ENCODE data around the gene FAM169A. TPM values are rescaled to one million over a fixed set of nuclear protein-coding genes. Genes with fewer than 3 reads are reported as not detected.
"Not testable (repeated sequence)": the region's sequence is repeated elsewhere in the genome, so short reads cannot be mapped to it uniquely, and the experiment has no call there.

FAM169A gene
- total and polyA plus RNA-seq, 11 donors, result 0.88 to 10.1 (median 4.1) TPM

- Histone ChIP-seq H3K27me3 (peaks cover 0 to 5% (median 0%) of the 10 kb centered on the region in 9 donors), H3K4me3 (no peak overlapping the region), H3K27ac (no peak overlapping the region), H3K36me3 (no peaks in the 10 kb centered on the region), H3K4me1 (peaks cover 0 to 9% (median 0%) of the 10 kb centered on the region in 12 donors), H3K9me3 (peaks cover 0 to 10% (median 0%) of the 10 kb centered on the region in 12 donors)
- intact Hi-C loops (cut with DNase I), result no loop called here
- WGBS, 4 donors, result 58 to 80% (median 68%) methylated on average over 2 of the region's 2 CpGs
- TF ChIP-seq CTCF (IDR thresholded peaks at IDR 0.05) (no peak), POLR2A (IDR thresholded peaks at IDR 0.05) (no peak)
- DNase-seq (no peak), ATAC-seq (no peak)
Observed at GRCh38 chr5:74892921-74893320, 26.7 kb upstream of the FAM169A start.

- 94 to 97% (median 95%) methylated on average over 2 of the region's 2 CpGs for WGBS, 4 donors
- DNase-seq (no peak), ATAC-seq (no peak)
- no peaks in the 10 kb centered on the region for H3K4me1 ChIP-seq
- intact Hi-C loops (cut with DNase I), result no loop called here
- H3K27me3 ChIP-seq, result peaks cover 0 to 5% (median 0%) of the 10 kb centered on the region in 9 donors
- no peak overlapping the region for H3K4me3 ChIP-seq
- no peaks in the 10 kb centered on the region for H3K36me3 ChIP-seq
- no peak overlapping the region for H3K27ac ChIP-seq
- TF ChIP-seq CTCF (IDR thresholded peaks at IDR 0.05) (no peak), POLR2A (IDR thresholded peaks at IDR 0.05) (no peak)
- H3K9me3 ChIP-seq, result peaks cover 0 to 4% (median 0%) of the 10 kb centered on the region in 12 donors
Observed at GRCh38 chr5:74889523-74890105, 23.4 kb upstream of the FAM169A start.

GRCh38 chr5:74888117-74888516 lies 21.9 kb upstream of the FAM169A start:
- Histone ChIP-seq H3K9me3 (no peaks in the 10 kb centered on the region), H3K36me3 (no peaks in the 10 kb centered on the region), H3K27ac (no peak overlapping the region), H3K4me1 (no peaks in the 10 kb centered on the region), H3K27me3 (peaks cover 0 to 5% (median 0%) of the 10 kb centered on the region in 9 donors), H3K4me3 (no peak overlapping the region)
- 77 to 83% (median 82%) methylated on average over 4 of the region's 4 CpGs for WGBS, 4 donors
- ATAC-seq (no peak), DNase-seq (no peak)
- no peak for TF ChIP-seq CTCF (IDR thresholded peaks at IDR 0.05)
- TF ChIP-seq POLR2A (IDR thresholded peaks at IDR 0.05), result no peak
- intact Hi-C loops (cut with DNase I), result no loop called here

GRCh38 chr5:74885170-74885569 lies 19.0 kb upstream of the FAM169A start:
- no peak for TF ChIP-seq CTCF (IDR thresholded peaks at IDR 0.05)
- TF ChIP-seq POLR2A (IDR thresholded peaks at IDR 0.05), result no peak
- ATAC-seq, result no peak
- Histone ChIP-seq H3K36me3 (no peaks in the 10 kb centered on the region), H3K4me3 (no peak overlapping the region), H3K27ac (no peak overlapping the region), H3K27me3 (no peaks in the 10 kb centered on the region), H3K4me1 (no peaks in the 10 kb centered on the region), H3K9me3 (no peaks in the 10 kb centered on the region)
- DNase-seq, result no peak
- intact Hi-C loops (cut with DNase I), result no loop called here

- H3K27ac ChIP-seq; intact Hi-C loops (cut with DNase I); H3K36me3 ChIP-seq; H3K4me1 ChIP-seq; H3K9me3 ChIP-seq; DNase-seq; H3K4me3 ChIP-seq; H3K27me3 ChIP-seq; ATAC-seq: not testable (repeated sequence)
- WGBS, 4 donors, result 61 to 65% (median 62%) methylated on average over 10 of the region's 10 CpGs
Observed at GRCh38 chr5:74882379-74883134, 16.4 kb upstream of the FAM169A start.
